GM19452 (cell line): ENCODE results near the gene AGAP1.

ENCODE experiments used
- ATAC-seq: cut with Tn5 transposase; IDR thresholded peaks from one replicate; pipeline ENCODE4 v1.9.1; 2021; ENCODE audit not compliant: unreplicated experiment

AGAP1 gene

GRCh38 chr2:235970204-235971040, 476.6 kb downstream of the AGAP1 start:
- ATAC-seq: no peak

GRCh38 chr2:235976516-235976915, 482.7 kb downstream of the AGAP1 start:
- no peak for ATAC-seq

- ATAC-seq: no peak
Observed at GRCh38 chr2:235976956-235977355, 483.1 kb downstream of the AGAP1 start.

- no peak for ATAC-seq
Observed at GRCh38 chr2:235977445-235977844, 483.6 kb downstream of the AGAP1 start.

- ATAC-seq: no peak
Observed at GRCh38 chr2:235978022-235978421, 484.2 kb downstream of the AGAP1 start.

GRCh38 chr2:235979037-235979436, 485.2 kb downstream of the AGAP1 start:
- ATAC-seq: no peak

GRCh38 chr2:235979753-235980435, 486.1 kb downstream of the AGAP1 start:
- ATAC-seq: no peak

GRCh38 chr2:235981631-235982030, 487.8 kb downstream of the AGAP1 start:
- ATAC-seq: no peak

- no peak for ATAC-seq
Observed at GRCh38 chr2:235983016-235983415, 489.2 kb downstream of the AGAP1 start.

GRCh38 chr2:235984552-235984951, 490.7 kb downstream of the AGAP1 start:
- no peak for ATAC-seq

GRCh38 chr2:235986361-235986760, 492.5 kb downstream of the AGAP1 start:
- no peak for ATAC-seq

GRCh38 chr2:235988271-235989015, 494.6 kb downstream of the AGAP1 start:
- ATAC-seq: no peak

GRCh38 chr2:235989591-235989990, 495.7 kb downstream of the AGAP1 start:
- no peak for ATAC-seq

- ATAC-seq: no peak
Observed at GRCh38 chr2:235990344-235990743, 496.5 kb downstream of the AGAP1 start.

GRCh38 chr2:235992024-235992423, 498.2 kb downstream of the AGAP1 start:
- ATAC-seq: no peak

- ATAC-seq: no peak
Observed at GRCh38 chr2:235996419-235996818, 502.6 kb downstream of the AGAP1 start.

- ATAC-seq: no peak
Observed at GRCh38 chr2:235999011-235999410, 505.2 kb downstream of the AGAP1 start.

- no peak for ATAC-seq
Observed at GRCh38 chr2:236001166-236001828, 507.5 kb downstream of the AGAP1 start.

- ATAC-seq: no peak
Observed at GRCh38 chr2:236001854-236002253, 508.0 kb downstream of the AGAP1 start.

- ATAC-seq: no peak
Observed at GRCh38 chr2:236008006-236008405, 514.2 kb downstream of the AGAP1 start.

- ATAC-seq: no peak
Observed at GRCh38 chr2:236008857-236009256, 515.0 kb downstream of the AGAP1 start.
